NOMO-1 (cell line): Measurements from ENCODE around the gene TRIM75.
"Not testable (repeated sequence)": the region's sequence is repeated elsewhere in the genome, so short reads cannot be mapped to it uniquely, and the experiment has no call there.

ENCODE experiments used
- DNase-seq, 2 experiments: peaks; one replicate each; lab custom pipeline; 2025; ENCODE audit not compliant: unreplicated experiment in 2 of 2; lab: John Stamatoyannopoulos, UW

Gene TRIM75

GRCh38 chr4:165053645-165054044, at the start of gene TRIM75:
TSS of gene TRIM75 (plus strand) at chr4:165053866. CDS start at chr4:165059148, 5,282 bp downstream.
- no peak for DNase-seq

DNA sequence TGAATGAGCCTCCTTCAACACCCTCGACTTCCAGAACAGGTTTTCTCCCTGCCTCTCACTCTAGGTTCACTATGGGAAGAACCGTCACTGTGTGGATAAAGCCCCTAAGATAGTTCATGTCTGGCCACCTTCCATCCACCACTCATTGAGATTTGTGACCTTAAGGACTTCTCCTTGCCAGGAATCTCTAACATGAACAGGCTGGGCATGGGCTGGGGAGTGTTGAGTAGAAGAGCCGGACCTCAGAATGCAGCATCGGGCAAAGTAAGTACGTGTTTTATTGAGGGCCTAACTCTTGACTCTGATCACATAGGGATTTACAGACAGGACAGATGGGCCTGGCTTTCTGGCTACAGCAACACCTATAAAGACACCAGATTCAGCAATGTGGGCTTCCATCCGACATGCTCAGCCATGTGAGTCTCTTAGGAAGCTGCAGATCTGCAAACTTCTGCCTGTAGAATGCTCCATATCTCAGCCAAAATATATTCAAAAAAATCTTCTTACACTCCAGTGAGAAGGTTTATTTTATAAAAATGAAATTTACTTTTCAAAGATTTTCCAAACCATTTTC, 48.2 kb upstream of the TRIM75 start:
- DNase-seq: no peak

- no peak for DNase-seq
These were observed 47.2 kb upstream of the TRIM75 start for GRCh38 chr4:165006456-165006855.

DNA sequence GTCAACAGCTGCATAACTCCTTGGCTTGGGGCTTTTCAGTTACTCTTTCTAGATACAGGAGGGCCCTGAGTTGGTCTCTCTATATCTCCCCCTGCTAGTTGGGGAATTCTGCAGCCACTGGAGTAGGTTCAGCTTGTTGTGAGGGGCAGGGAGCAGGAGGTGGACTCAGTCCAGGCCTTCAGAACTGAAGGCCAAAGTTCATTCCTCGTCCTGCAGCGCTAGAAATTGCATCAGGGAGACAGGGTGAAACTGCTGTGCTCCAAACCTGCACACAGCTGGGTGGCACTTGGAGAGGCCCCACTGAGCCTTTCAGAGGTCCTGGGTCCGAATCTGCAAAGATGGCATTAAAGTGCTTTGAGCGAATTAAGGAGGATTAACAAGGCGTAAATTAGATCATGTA, 46.8 kb upstream of the TRIM75 start:
- no peak for DNase-seq

DNA sequence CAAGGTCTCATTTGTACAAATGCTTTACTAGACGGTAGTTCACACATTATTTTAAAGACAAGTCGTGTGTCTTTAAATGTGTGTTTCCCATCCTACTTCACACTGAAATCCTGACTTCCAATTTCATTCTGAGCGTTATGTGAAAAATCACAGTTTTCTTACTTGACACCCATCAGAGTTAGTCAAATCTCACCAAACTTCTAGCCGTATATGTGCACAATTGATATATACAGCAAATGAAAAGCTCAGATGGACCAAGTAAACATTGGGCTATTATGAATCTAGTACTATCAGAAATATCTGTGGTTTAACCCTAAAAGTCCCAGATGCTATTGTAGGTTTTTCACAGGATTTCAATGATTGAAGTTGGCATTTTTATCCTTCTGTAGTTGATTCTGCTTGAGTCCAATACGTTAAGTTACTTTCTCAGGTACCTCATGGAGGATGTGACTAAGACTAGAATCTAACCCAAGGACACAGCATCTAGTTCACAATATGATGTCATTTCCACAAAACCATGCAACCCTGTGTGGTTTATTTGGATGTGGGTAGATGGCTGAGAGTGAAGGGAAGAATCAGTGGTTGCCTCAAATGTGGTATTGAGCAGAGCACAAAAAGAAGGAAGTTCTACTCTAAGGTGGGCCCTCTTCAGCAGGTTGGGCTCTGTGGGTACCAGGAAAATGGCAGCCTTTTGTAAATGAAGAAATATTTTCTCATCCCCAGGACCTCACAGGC, 44.0 kb upstream of the TRIM75 start:
- no peak for DNase-seq

DNA sequence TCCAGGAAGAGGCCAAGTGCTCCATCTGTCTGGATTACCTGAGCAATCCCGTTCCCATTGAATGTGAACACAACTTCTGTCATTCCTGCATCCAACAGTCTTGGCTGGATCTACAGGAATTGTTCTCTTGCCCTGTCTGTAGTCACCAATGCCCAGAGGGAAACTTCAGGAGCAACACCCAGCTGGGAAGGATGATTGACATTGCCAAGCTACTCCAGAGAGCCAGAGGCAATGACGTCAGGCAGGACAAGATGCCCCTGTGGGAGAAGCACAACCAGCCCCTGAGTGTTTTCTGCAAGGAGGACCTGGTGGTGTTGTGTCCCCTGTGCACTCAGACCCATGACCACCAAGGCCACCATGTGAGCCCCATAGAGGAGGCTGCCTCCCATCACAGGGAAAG, 43.2 kb upstream of the TRIM75 start:
- no peak for DNase-seq

DNA sequence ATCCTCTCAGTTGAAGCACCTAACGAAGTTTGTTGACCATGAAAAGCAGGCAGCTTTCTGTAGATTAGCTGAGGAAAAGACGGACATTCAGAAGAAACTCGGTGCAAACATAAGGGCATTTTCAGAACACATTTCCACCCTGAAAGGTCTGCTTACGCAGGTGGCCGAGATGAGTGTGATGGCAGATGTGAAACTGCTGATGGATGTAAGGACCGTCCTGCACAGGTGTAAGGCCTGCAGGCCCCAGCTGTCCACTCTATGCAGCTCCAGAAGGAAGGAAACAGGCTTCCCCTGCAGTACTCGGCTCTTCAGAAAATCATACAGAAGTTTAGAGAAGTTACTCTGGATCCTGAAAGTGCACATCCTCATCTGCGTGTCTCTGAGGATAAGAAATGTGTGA, 42.7 kb upstream of the TRIM75 start:
- no peak for DNase-seq

- DNase-seq: no peak
These were observed 42.3 kb upstream of the TRIM75 start for GRCh38 chr4:165011403-165011802.

DNA sequence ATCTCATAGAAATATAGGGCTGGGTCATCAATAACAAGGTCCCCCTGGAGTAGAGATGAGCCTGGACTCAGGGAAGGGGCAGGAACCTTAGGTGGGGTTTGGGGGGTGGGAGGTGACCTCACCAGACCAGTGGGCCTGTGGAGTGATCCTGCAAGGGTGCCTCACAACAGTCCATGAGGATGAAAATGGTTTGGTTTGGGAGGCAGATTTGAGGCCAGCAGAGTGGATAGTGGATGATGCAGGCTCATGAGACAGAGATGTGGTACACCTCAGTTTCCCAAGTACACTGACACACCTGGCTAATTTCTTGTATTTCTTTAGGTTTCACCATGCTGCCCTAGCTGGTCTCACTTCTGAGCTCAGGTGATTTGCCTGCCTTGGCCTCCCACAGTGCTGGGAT, 40.0 kb upstream of the TRIM75 start:
- DNase-seq: no peak

GRCh38 chr4:165016971-165017370, 36.7 kb upstream of the TRIM75 start:
- DNase-seq: no peak

- DNase-seq: not testable (repeated sequence)
These were observed 33.7 kb upstream of the TRIM75 start for GRCh38 chr4:165019995-165020394.

DNA sequence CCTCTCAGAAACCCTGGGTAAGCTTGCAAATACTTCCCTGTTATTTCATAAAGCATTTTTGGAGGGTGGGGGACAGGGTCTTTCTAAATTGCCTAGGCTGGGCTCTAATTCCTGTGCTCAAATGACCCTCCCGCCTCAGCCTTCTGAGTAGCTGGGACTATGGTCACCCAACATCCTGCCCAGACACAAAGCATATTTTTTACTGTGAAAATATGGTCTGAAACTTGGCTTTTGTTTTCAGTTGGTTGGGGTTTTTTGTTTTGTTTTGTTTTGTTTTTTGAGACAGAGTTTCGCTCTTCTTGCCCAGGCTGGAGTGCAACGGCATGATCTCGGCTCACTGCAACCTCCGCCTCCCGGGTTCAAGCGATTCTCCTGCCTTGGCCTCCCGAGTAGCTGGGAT, 27.9 kb upstream of the TRIM75 start:
- not testable (repeated sequence) for DNase-seq

DNA sequence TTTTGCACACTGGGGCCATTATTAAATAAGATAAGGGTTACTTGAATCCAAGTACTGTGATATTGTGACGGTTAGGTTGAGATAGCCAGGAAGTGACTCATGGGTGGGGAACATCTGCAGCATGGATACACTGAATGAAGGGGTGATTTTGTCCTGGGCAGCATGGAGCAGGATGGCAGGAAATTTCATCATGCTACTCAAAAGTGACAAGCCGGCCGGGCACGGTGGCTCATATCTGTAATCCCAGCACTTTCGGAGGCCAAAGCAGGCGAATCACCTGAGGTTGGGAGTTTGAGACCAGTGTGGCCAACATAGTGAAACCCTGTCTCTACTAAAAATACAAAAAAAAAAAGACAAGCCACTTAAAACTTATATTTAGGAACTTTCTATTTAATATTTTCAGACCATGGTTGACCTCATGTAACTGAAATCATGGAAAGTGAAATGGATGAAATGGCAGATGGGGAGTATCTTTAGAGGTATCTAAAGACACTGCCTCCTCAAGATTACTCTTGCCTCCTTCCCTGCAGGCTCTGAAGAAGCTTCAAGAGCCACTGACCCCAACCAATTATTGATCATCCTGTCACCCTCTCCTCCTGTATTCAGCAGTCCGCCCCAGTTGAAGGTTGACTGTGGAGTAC, 25.8 kb upstream of the TRIM75 start:
- no peak for DNase-seq

- no peak for DNase-seq
These were observed 22.0 kb upstream of the TRIM75 start, which contains the start of gene TRIM60 for GRCh38 chr4:165031436-165032211. TSS of gene TRIM60 (plus strand) at chr4:165031999. CDS start at chr4:165040073, 8,074 bp downstream.

- no peak for DNase-seq
These were observed 5.5 kb upstream of the TRIM75 start for GRCh38 chr4:165048170-165048569.

DNA sequence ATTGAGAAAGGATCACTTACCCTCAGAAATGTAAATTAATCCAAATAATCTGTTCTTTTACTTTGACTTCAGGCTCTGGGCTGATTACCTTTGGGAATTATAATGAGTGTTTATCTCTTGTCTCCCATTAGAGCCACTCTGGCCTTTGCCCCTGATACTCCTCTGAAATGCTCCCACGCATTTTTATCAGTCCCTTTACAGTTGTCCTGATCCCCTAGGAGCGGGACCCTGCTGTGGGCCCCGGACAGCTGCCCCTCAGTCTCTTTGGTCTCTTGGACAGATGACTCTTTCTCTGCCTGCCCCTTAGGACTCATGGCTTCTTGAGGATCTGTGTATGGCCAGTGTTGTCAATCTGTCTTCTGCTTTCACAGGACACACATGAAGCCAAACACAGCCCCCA, 1.0 kb upstream of the TRIM75 start:
- DNase-seq: no peak

DNA sequence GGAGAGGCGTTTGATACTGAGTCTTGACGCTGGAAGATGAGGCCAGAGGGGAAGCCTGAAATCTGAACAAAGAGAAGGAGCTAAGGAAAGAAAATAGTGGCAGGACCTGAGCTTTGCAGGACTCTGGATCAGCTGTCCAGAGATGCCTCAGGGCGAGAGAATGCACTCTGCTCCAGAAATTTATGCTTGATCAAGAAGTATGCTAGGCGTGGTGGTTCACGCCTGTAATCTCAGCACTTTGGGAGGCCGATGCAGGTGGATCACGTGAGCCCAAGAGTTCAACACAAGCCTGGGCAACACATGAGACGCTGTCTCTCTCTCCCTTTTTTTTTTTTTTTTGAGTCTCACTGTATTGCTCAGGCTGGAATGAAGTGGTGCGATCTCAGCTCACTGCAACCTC, 1.9 kb downstream of the TRIM75 start:
- no peak for DNase-seq

- DNase-seq: no peak
These were observed 5.0 kb downstream of the TRIM75 start for GRCh38 chr4:165058666-165059065.

GRCh38 chr4:165059386-165059785, 5.7 kb downstream of the TRIM75 start:
- no peak for DNase-seq

DNA sequence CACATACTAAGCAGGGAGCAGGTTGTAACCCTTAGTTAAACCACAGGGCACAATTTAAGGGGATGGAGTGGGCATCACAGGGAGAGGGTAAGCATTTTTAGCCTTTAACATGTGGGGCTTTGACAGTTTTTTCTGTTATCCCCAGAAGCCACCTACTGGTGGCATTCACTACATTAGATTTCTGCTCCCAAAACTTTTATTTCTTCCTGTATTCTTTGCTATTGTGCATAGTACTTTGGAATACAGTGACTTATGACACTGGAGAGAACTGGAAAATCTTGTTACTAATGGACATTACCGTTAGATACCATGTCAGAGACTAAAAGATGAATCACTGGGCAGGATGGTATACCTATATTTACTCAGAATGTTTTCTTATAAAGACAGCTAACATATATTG, 7.3 kb downstream of the TRIM75 start:
- no peak for DNase-seq

- no peak for DNase-seq
These were observed 16.9 kb downstream of the TRIM75 start for GRCh38 chr4:165070560-165070959.
